H9 (cell line): Measurements from ENCODE around the gene TLR8. TPM values are rescaled to one million over a fixed set of nuclear protein-coding genes. Genes with fewer than 3 reads are reported as not detected.

Source experiments
- DNase-seq: peaks from one replicate; pipeline ENCODE4 v3.0.0-alpha.2; 2017
- H2AFZ ChIP-seq: one replicate; pipeline ENCODE4 v1.6.1; 2013; ENCODE audit warnings: mild to moderate bottlenecking, low read length, control low read depth, moderate library complexity
- H2AK5ac ChIP-seq: 2 replicates; pipeline ENCODE4 v1.6.1; 2013; ENCODE audit warnings: low read length, control low read depth, mixed read lengths; ENCODE audit not compliant: insufficient read length
- H2BK120ac ChIP-seq: one replicate; pipeline ENCODE4 v1.6.1; 2013; ENCODE audit warnings: low read depth, mild to moderate bottlenecking, low read length, control low read depth, inconsistent platforms; ENCODE audit not compliant: poor library complexity, severe bottlenecking
- H2BK12ac ChIP-seq: 2 replicates; pipeline ENCODE4 v1.6.1; 2013; ENCODE audit warnings: low read length, control low read depth, mixed read lengths, low read depth; ENCODE audit not compliant: insufficient read length
- H2BK15ac ChIP-seq: 2 replicates; pipeline ENCODE4 v1.6.1; 2013; ENCODE audit warnings: low read depth, low read length, control low read depth
- H2BK20ac ChIP-seq: one replicate; pipeline ENCODE4 v1.6.1; 2013; ENCODE audit warnings: low read depth, mild to moderate bottlenecking, low read length, control low read depth, inconsistent platforms; ENCODE audit not compliant: poor library complexity, severe bottlenecking
- H2BK5ac ChIP-seq: 2 replicates; pipeline ENCODE4 v1.6.1; 2013; ENCODE audit warnings: low read length, control low read depth, mixed read lengths; ENCODE audit not compliant: insufficient read length
- H3K14ac ChIP-seq: 2 replicates; pipeline ENCODE4 v1.6.1; 2013; ENCODE audit warnings: low read length, control low read depth; ENCODE audit not compliant: insufficient read depth
- H3K18ac ChIP-seq: 2 replicates; pipeline ENCODE4 v1.6.1; 2013; ENCODE audit warnings: low read depth, mild to moderate bottlenecking, mixed read lengths, low read length, control low read depth; ENCODE audit not compliant: insufficient read length
- H3K23ac ChIP-seq: 2 replicates; pipeline ENCODE4 v1.6.1; 2013; ENCODE audit warnings: low read length, control low read depth, mixed read lengths, low read depth; ENCODE audit not compliant: insufficient read length
- H3K23me2 ChIP-seq: 2 replicates; pipeline ENCODE4 v1.6.1; 2013; ENCODE audit warnings: low read depth, mild to moderate bottlenecking, mixed read lengths, low read length, control low read depth; ENCODE audit not compliant: insufficient read length, poor library complexity, severe bottlenecking
- H3K27ac ChIP-seq: 2 replicates; pipeline ENCODE4 v1.5.1; 2013; ENCODE audit warnings: low read length, control low read depth, mixed read lengths, low read depth; ENCODE audit not compliant: insufficient read length
- H3K27me3 ChIP-seq: 2 replicates; pipeline ENCODE4 v1.6.1; 2013; ENCODE audit warnings: low read length, control low read depth, inconsistent platforms; ENCODE audit not compliant: insufficient read depth
- H3K4ac ChIP-seq: 2 replicates; pipeline ENCODE4 v1.6.1; 2013; ENCODE audit warnings: low read depth, mild to moderate bottlenecking, control low read depth, inconsistent platforms, low read length, moderate library complexity
- H3K4me1 ChIP-seq: 2 replicates; pipeline ENCODE4 v1.6.1; 2013; ENCODE audit warnings: low read length, control low read depth, inconsistent platforms; ENCODE audit not compliant: insufficient read depth
- H3K4me2 ChIP-seq: 2 replicates; pipeline ENCODE4 v1.6.1; 2013; ENCODE audit warnings: low read length, control low read depth, mixed read lengths; ENCODE audit not compliant: insufficient read length, insufficient read depth
- H3K56ac ChIP-seq: 2 replicates; pipeline ENCODE4 v1.6.1; 2013; ENCODE audit warnings: low read depth, mild to moderate bottlenecking, mixed read lengths, low read length, control low read depth; ENCODE audit not compliant: insufficient read length
- H3K79me1 ChIP-seq: 2 replicates; pipeline ENCODE4 v1.6.1; 2013; ENCODE audit warnings: low read depth, mild to moderate bottlenecking, moderate library complexity, low read length, control low read depth, inconsistent platforms; ENCODE audit not compliant: insufficient read depth, poor library complexity, severe bottlenecking
- H3K79me2 ChIP-seq: 2 replicates; pipeline ENCODE4 v1.6.1; 2013; ENCODE audit warnings: low read length, control low read depth, inconsistent platforms; ENCODE audit not compliant: insufficient read depth
- H3K9ac ChIP-seq: 2 replicates; pipeline ENCODE4 v1.6.1; 2013; ENCODE audit warnings: low read length, control low read depth, mixed read lengths; ENCODE audit not compliant: insufficient read length; ENCODE audit errors: extremely low read depth
- H3K9me3 ChIP-seq: one replicate; pipeline ENCODE4 v1.6.1; 2013; ENCODE audit warnings: low read depth, low read length, inconsistent platforms; ENCODE audit not compliant: control insufficient read depth
- H3T11ph ChIP-seq: one replicate; pipeline ENCODE4 v1.6.1; 2013; ENCODE audit warnings: mild to moderate bottlenecking, low read length, control low read depth, inconsistent platforms
- H4K20me1 ChIP-seq: one replicate; pipeline ENCODE4 v1.6.1; 2013; ENCODE audit not compliant: control insufficient read depth, insufficient read length, insufficient read depth
- H4K5ac ChIP-seq: 2 replicates; pipeline ENCODE4 v1.6.1; 2013; ENCODE audit warnings: low read depth, mild to moderate bottlenecking, mixed read lengths, low read length, control low read depth; ENCODE audit not compliant: insufficient read length
- H4K8ac ChIP-seq: replicated peaks from 2 replicates; pipeline ENCODE4 v1.6.1; 2013; ENCODE audit warnings: low read length, control low read depth, mixed read lengths, low read depth; ENCODE audit not compliant: insufficient read length
- H4K91ac ChIP-seq: 2 replicates; pipeline ENCODE4 v1.6.1; 2013; ENCODE audit warnings: low read depth, mild to moderate bottlenecking, moderate library complexity, mixed read lengths, low read length, control low read depth; ENCODE audit not compliant: insufficient read length
- H3K27ac Mint-ChIP-seq, 3 experiments: 2 replicates in 2 of 3; 3 replicates in 1 of 3; pipeline ENCODE4 v1.8.0; 2020 to 2021; ENCODE audit warnings: mixed read lengths in 3 of 3, mild to moderate bottlenecking in 1 of 3, moderate library complexity in 1 of 3
- H3K27me3 Mint-ChIP-seq: 2 replicates; pipeline ENCODE4 v1.8.0; 2021; ENCODE audit warnings: low read depth, mild to moderate bottlenecking, moderate library complexity, mixed read lengths
- H3K36me3 Mint-ChIP-seq, 3 experiments: 2 replicates in 2 of 3; 3 replicates in 1 of 3; pipeline ENCODE4 v1.8.0; 2020 to 2021; ENCODE audit warnings: low read depth in 3 of 3, mixed read lengths in 3 of 3; ENCODE audit not compliant: insufficient read depth in 1 of 3
- H3K4me1 Mint-ChIP-seq, 2 experiments: 2 replicates each; pipeline ENCODE4 v1.8.0; 2020; ENCODE audit warnings: mixed read lengths in 2 of 2
- H3K4me3 Mint-ChIP-seq, 2 experiments: 2 replicates in 1 of 2; 3 replicates in 1 of 2; pipeline ENCODE4 v1.8.0; 2020 to 2021; ENCODE audit warnings: mild to moderate bottlenecking in 2 of 2, mixed read lengths in 2 of 2, moderate library complexity in 1 of 2
- H3K9me3 Mint-ChIP-seq, 2 experiments: 2 replicates in 1 of 2; 3 replicates in 1 of 2; pipeline ENCODE4 v1.8.0; 2020; ENCODE audit warnings: mild to moderate bottlenecking in 2 of 2, mixed read lengths in 2 of 2, moderate library complexity in 1 of 2
- CTCF ChIP-seq: fragments of 200-600 bp; sonication (generic); conservative IDR thresholded peaks from 3 replicates; pipeline ENCODE4 v1.8.0; 2021; ENCODE audit warnings: antibody characterized with exemption, mild to moderate bottlenecking
- WGBS: extraction: QIAGEN DNeasy Blood & Tissue Kit; methylation state at CpG from one replicate; pipeline ENCODE4 v1.1.7; 2013; ENCODE audit warnings: missing lambda C conversion rate, low lambda C conversion rate, mixed read lengths; ENCODE audit not compliant: insufficient read length; ENCODE audit errors: extremely low coverage; 5-methylcytosine and 5-hydroxymethylcytosine counted together
- total RNA-seq: library from RNA; stranded (reverse); gene quantifications from 2 replicates; pipeline ENCODE4 v1.2.1, GENCODE V29; 2021

Gene TLR8
- total RNA-seq, 1 experiment from 2014 or later, result not detected

GRCh38 chrX:12894074-12895030 is 12.1 kb upstream of the TLR8 start:
- Histone ChIP-seq H2BK15ac (no peak overlapping the region), H2BK20ac (no peak overlapping the region), H3K23me2 (no peaks in the 10 kb centered on the region), H2BK12ac (no peak overlapping the region), H3K27me3 (no peaks in the 10 kb centered on the region), H3K79me1 (no peaks in the 10 kb centered on the region), H3K4me1 (no peaks in the 10 kb centered on the region), H4K5ac (no peak overlapping the region), H3K4ac (no peak overlapping the region), H4K20me1 (no peaks in the 10 kb centered on the region), H3K56ac (no peak overlapping the region), H3K9me3 (no peaks in the 10 kb centered on the region), H3T11ph (no peak overlapping the region), H3K27ac (no peak overlapping the region), H2BK5ac (no peak overlapping the region), H4K91ac (no peak overlapping the region), H3K23ac (no peak overlapping the region), H2AFZ (no peak overlapping the region), H3K18ac (no peak overlapping the region), H3K14ac (no peak overlapping the region), H3K79me2 (no peaks in the 10 kb centered on the region), H3K9ac (no peak overlapping the region), H2AK5ac (no peak overlapping the region), H3K4me2 (no peak overlapping the region), H4K8ac (no peak overlapping the region), H2BK120ac (no peak overlapping the region)
- no peak for DNase-seq
- no CpG with 5 or more reads among the region's 12 CpGs for WGBS
- H3K9me3 Mint-ChIP-seq, result peaks cover 63 to 65% of the 10 kb centered on the region in 2 experiments
- no peak overlapping the region; a peak in 1 of 7 replicates for H3K27ac Mint-ChIP-seq
- peak; percentile 62 for TF ChIP-seq CTCF
- peaks cover 0 to 7% (median 0%) of the 10 kb centered on the region in 3 experiments; a peak in 3 of 7 replicates for H3K36me3 Mint-ChIP-seq
- no peak overlapping the region for H3K4me3 Mint-ChIP-seq
- peaks cover 3% of the 10 kb centered on the region; the same call in 1 of the 2 replicates for H3K27me3 Mint-ChIP-seq
- peaks cover 2 to 6% of the 10 kb centered on the region in 2 experiments for H3K4me1 Mint-ChIP-seq
